Right ventricle myocardium inferior (tissue), 1 donor: ENCODE results near the gene DGKE. TPM values are rescaled to one million over a fixed set of nuclear protein-coding genes. Genes with fewer than 3 reads are reported as not detected.
A peak's percentile ranks its signal among the peaks of the same experiment; 100 is the strongest.

Source experiments
- ATAC-seq: fragments of 200-7000 bp; cut with Tn5 transposase; one replicate; pipeline ENCODE4 v1.9.1; 2020; ENCODE audit warnings: mild to moderate bottlenecking, moderate library complexity
- DNase-seq: peaks from one replicate; pipeline ENCODE4 v3.0.0; 2021; ENCODE audit errors: missing footprints
- intact Hi-C: fragments of 100-400 bp; cut with DNase I; formaldehyde crosslinking; loops from one replicate; pipeline ENCODE4 v1.11.0; 2022
- total RNA-seq: library from RNA; stranded (reverse); fragmentation: NEBNext Ultra II Directional; extraction: Animal tissue kit (Norgen Biotek cat#: 25700); gene quantifications from one replicate; pipeline ENCODE4 v1.2.1, GENCODE V29; 2021
- donor health status: DM: no; HTN: yes; CAD: no; lungs with severe emphysema.

Gene DGKE
- total RNA-seq, 1 donor from 2014 or later: 3.0 TPM

DNA sequence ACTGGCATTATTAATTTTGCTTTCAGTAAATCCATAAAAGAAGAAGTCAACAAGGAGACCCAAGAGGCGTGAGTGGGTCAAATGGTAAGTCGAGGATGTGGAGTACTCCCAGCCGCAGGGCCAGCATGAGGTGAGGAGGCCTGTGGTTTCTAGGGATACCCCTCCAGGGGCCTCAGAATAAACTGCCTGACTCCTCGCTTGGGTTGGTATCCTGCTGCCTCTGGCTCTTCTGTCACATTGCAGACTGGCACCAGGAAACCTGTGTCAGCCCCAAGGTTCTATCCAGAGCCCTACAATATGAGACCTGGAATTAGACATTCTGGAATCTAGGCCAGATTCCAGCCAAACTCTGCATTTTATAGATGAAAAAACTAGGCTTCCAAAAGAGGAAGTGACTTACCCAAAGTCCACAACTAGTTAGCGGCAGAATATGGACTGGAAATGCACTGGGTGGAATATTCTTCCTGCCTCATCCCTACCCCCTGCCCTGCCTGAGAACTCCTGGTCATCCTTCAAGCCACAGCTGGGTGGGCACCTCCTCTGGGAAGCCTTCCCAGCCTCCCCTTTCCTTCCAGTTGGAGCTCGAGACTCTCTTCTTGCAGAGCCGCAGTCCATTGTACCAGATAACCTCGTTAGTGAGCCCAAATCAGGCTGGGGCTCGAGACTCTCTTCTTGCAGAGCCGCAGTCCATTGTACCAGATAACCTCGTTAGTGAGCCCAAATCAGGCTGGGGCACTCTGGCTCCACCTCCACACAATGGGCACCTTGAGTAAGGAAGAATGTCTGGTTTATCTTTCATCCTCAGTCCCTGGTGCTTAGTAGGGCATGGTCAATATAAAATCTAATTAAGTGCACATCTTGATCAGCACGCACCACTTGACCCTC is 22.8 kb upstream of the DGKE start:
- DNase-seq (no peak), ATAC-seq (no peak)
- intact Hi-C loops: no loop called here

DNA sequence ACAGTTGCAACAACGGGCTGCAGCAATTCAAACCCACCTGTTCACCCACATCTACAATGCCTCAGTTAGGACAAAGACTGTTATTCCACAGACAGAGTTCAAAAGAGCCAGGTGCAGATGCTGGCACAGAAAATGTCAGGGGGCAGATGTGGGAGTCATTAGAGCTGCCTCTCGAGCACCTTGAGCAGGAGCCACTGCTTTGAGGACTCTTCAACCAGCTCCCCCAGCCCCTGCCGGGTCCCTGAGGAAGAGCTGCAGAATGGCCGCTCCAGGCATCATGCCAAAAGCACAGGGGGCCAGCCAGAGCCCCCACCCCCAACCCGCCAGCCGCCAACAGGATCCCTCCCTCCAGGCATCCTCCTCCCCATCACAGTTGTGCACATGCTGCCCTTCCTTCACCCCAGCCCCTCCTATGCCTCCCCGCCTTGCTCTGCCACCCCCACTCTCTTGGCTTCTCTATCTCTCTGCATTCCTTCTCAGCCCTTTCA is 21.0 kb upstream of the DGKE start:
- ATAC-seq (no peak), DNase-seq (no peak)
- intact Hi-C loops: no loop called here

GRCh38 chr17:56815711-56816110 is 18.2 kb upstream of the DGKE start:
- DNase-seq (no peak), ATAC-seq (no peak)
- intact Hi-C loops: no loop called here

DNA sequence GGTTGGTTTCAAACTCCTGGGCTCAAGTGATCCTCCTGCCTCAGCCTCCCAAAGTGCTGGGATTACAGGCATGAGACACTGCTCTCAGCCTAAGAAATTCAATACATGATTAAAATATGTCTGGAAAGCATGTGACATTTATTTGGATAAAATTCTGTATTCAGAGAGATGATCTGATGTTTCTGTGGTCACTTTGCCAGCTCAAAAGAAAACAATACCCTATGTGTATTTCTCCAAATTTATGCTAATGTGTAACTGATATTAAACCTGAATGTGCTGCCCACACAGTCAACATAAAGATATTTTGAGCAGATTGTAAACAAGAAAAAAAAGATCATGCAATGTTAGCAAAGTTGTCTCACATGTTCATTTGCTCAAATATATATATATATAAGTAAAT is 16.9 kb upstream of the DGKE start:
- ATAC-seq (no peak), DNase-seq (no peak)
- intact Hi-C loops: no loop called here

DNA sequence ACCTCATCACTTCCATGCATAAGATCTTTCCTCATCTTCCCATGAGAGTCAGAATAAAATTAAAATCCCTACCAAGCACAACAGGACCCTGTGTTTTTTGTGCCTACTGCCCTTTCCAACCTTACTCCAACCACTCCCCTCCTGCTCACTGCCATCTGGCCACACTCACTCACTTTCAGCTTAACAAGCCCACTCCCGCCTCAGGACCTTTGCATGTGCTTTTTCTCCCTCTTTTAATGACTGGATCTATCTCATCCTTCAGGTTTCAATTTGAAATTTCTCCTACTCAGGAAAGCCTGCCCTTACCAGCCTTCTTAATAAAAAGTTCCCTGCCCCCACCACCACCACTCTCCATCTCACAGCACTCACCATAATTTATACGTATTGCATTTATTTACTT is 14.9 kb upstream of the DGKE start:
- ATAC-seq (no peak), DNase-seq (no peak)
- intact Hi-C loops: loop anchor here (2.0 kb wide), 1 partner anchor 122 kb away; no protein-coding TSS in a partner anchor

- DNase-seq: no peak
- peak; percentile 65 for ATAC-seq
- intact Hi-C loops: loop anchor here (2.0 kb wide), 1 partner anchor 121 kb away; no protein-coding TSS in a partner anchor
These were observed 14.4 kb upstream of the DGKE start for GRCh38 chr17:56819431-56820145.

DNA sequence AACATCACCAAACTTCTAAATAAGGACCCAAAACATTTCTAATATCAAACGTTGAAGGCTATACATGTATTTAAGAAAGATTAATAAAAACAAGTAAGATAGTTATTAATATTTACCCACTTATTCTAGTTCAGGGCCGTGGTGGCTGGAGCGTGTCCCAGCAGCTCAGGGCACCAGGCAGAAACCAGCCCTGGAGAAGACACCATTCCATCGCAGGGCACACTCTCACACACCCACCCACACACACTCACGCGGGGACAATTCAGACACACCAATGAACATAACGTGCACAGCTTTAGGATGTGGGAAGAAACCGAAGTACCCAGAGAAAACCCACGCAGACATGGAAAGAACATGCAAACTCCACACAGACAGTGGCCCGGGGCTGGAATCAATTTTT is 13.7 kb upstream of the DGKE start:
- ATAC-seq: no peak
- intact Hi-C loops: no loop called here

GRCh38 chr17:56821847-56822534 is 12.0 kb upstream of the DGKE start:
- intact Hi-C loops: no loop called here
- no peak for DNase-seq
- no peak for ATAC-seq

More for the DNA sequence above, 13.7 kb upstream of the DGKE start:
- DNase-seq: no peak

DNA sequence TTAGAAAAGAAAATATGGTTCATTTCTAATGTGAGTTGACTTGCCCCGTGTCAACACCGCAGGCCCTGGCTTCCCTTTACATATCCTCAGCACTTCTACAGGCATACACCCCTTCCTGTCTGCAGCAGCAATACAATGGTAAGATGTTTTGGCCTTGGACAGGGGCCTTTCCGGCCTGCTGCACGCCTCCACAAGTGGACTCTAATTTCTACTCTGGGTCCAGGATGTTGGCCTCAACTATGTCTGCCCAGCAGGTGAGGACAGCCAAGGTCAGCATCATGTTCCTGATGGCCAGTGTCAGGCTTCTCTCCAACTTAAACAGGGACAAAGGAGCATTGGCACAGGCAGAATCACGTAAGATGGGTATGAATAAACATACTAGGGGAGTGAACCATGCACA is 11.2 kb upstream of the DGKE start:
- DNase-seq: no peak
- intact Hi-C loops: no loop called here
- ATAC-seq: peak; percentile 20

DNA sequence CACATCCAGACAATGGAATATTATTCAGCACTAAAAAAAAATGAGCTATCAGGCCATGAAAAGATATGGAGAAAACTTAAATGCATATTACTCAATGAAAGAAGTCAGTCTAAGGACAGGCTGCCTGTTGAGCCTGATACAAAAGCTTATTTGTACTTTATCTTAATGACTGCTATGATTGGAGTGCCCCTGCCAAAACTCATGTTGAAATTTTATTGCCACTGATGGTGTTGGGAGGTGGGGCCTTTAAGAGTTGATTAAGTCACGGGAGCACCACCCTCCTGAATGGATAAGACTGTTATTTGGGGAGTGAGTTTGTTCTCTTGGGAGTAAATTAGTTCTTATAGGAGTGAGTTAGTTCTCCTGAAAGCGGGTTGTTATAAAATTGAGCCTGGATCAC is 10.1 kb upstream of the DGKE start:
- ATAC-seq: no peak
- intact Hi-C loops: no loop called here
- DNase-seq: no peak

- no peak for DNase-seq
- no peak for ATAC-seq
- intact Hi-C loops: no loop called here
These were observed 9.4 kb upstream of the DGKE start for GRCh38 chr17:56824503-56824902.

- intact Hi-C loops: no loop called here
- DNase-seq (no peak), ATAC-seq (no peak)
These were observed 7.1 kb upstream of the DGKE start for GRCh38 chr17:56826611-56827414.

DNA sequence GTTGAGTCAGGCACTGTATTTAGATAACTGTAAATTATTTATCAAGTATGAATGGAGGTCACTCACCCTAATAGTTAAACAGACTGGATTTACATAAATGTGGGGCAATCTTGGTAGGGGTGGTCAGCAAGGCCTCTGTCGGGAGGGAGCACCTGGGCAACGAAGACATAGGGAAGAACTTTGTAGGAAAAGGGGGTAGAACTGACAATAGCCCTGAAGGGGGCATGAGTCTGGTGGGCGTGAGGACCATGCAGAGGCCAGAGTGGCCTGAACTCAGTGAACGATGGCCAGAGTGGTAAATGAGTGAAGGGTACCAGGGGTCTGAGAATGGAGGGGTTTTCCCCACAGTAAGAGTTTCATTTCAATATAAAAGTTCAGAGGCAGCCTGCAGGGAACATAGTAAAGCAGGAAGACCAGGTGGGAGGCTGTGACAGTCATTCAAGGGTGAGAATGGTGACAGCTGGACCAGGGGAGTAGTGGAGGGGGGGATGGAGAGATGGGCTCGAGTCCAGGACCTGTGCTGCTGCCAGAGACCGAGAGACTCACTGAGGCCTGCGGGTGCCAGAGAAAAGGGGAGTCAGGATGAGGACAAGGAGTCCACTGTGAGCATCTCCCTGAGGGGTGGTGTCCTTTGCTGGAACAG is 3.1 kb upstream of the DGKE start:
- intact Hi-C loops: no loop called here
- no peak for ATAC-seq

DNA sequence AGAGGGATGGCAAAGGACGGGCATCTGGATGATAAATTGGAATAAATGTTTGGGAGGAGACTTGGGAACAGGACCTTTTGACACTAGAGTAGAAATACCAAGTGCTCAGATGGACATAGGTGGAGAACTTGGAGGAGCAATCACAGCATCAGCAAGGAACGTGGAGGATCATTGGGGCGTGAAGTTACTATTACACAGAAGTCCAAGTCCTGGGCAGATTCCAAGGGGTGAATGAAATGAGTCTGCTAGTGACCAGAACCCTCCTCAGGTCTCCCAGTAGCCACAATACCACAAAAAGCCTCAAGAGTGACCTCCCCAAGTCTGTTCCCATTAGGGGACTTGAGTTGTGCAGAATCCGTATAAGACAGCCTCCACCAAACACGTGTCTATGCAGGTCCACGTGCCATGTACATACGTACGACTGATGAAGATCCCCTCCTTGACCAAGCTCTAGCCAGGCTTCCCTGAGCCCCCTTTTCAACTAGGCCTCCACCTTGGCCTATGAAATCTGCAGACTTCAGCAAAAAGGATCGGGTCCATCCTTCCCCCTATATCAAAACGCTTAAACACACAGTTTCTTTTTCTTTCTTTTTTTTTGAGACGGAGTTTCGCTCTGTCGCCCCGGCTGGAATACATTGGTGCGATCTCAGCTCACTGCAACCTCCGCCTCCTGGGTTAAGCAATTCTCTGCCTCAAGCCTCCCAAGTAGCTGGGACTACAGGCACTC is 2.4 kb upstream of the DGKE start:
- intact Hi-C loops: no loop called here
- DNase-seq (no peak), ATAC-seq (no peak)

More for the DNA sequence above, 3.1 kb upstream of the DGKE start:
- no peak for DNase-seq

- intact Hi-C loops: no loop called here
- no peak for ATAC-seq
- DNase-seq: no peak
These were observed 1.5 kb upstream of the DGKE start for GRCh38 chr17:56832446-56832845.

DNA sequence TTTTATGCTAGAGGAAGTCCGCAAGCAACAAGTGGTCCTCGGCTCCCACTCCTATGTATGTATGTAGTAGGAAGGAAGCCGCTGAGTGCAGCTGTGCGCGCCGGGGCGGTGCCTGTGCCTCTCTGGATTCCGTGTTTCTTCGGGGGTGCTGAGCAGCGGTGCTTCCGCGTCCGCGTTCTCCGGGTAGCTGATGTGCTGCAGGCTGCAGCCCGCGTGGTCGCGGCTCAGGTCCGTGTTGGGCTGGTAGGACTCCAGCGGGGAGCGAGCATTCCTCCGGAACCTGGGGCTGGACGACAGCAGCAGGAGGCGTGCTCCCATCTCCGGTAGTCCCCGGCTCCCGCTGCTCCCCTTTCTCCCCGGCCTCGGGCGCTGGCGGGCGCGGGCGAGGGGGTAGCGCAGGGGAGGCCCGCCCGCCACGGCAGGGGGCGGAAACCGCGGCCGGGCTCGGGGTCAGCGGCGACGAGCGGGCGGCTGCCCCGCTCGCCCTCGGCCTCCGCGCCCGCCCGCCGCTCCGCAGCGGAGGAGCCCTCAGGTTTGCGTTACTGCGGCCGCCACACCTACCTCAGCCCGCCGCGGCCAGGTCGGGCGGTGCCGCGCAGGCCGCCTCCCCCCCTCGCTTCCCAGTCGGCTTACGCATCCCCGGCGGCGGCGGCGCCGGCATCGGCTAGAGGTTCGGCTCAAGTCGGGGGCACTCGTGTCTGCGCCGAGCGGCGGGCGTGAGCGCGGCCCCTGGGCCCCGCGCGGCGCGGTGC is 718 bp upstream of the DGKE start:
- DNase-seq: peak; percentile 84
- intact Hi-C loops: no loop called here
- ATAC-seq: peak; percentile 5
